Upper lobe of left lung (tissue), 4 donors: ENCODE measurements around the gene OLIG3.

Experiments
- POLR2A ChIP-seq, 4 donors: fragments of 450-650 bp; IDR thresholded peaks; one replicate each; pipeline ENCODE4 v1.5.1; 2016 to 2017; ENCODE audit warnings: antibody characterized with exemption in 4 of 4, mild to moderate bottlenecking in 2 of 4
- POLR2AphosphoS5 ChIP-seq, 2 donors: sonication (generic); formaldehyde crosslinking; IDR thresholded peaks; one replicate each; pipeline ENCODE4 v1.5.1; 2017; ENCODE audit warnings: antibody characterized with exemption in 2 of 2
- TF ChIP-seq, protein P1 (sequence below), 6 experiments: fragments of 450-650 bp in 4 of 6; fragments of 200-600 bp in 2 of 6; sonication (generic) in 2 of 6; IDR thresholded peaks; one replicate each; pipeline ENCODE4 v1.5.1; 2016 to 2019; ENCODE audit warnings: antibody characterized with exemption in 6 of 6

- TF ChIP-seq, protein P1, sequence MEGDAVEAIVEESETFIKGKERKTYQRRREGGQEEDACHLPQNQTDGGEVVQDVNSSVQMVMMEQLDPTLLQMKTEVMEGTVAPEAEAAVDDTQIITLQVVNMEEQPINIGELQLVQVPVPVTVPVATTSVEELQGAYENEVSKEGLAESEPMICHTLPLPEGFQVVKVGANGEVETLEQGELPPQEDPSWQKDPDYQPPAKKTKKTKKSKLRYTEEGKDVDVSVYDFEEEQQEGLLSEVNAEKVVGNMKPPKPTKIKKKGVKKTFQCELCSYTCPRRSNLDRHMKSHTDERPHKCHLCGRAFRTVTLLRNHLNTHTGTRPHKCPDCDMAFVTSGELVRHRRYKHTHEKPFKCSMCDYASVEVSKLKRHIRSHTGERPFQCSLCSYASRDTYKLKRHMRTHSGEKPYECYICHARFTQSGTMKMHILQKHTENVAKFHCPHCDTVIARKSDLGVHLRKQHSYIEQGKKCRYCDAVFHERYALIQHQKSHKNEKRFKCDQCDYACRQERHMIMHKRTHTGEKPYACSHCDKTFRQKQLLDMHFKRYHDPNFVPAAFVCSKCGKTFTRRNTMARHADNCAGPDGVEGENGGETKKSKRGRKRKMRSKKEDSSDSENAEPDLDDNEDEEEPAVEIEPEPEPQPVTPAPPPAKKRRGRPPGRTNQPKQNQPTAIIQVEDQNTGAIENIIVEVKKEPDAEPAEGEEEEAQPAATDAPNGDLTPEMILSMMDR (IDR thresholded peaks at IDR 0.05): no peak
- TF ChIP-seq POLR2A (IDR thresholded peaks at IDR 0.05) (no peak), POLR2AphosphoS5 (IDR thresholded peaks at IDR 0.05) (no peak)
Observed at GRCh38 chr6:137522831-137523230, 28.6 kb upstream of the OLIG3 start.
